ENCODE results near the gene LDB3. TPM values are rescaled to one million over a fixed set of nuclear protein-coding genes. Genes with fewer than 3 reads are reported as not detected.
A peak's percentile ranks its signal among the peaks of the same experiment; 100 is the strongest.

The LDB3 gene
- polyA plus RNA-seq, 1 donor (not counting 4 experiments of a cell fraction or from before 2014, with no cell fraction given): 0.01 TPM

- H2AFZ ChIP-seq (ENCODE audit: control insufficient read depth, low read length): no peak overlapping the region
- DNase-seq (ENCODE audit: low read depth, low spot score) (no peak), FAIRE-seq (peak; percentile 44)
- TF ChIP-seq EZH2 (IDR thresholded peaks at IDR 0.05; ENCODE audit: low read length): no peak
- TF ChIP-seq, protein P1, sequence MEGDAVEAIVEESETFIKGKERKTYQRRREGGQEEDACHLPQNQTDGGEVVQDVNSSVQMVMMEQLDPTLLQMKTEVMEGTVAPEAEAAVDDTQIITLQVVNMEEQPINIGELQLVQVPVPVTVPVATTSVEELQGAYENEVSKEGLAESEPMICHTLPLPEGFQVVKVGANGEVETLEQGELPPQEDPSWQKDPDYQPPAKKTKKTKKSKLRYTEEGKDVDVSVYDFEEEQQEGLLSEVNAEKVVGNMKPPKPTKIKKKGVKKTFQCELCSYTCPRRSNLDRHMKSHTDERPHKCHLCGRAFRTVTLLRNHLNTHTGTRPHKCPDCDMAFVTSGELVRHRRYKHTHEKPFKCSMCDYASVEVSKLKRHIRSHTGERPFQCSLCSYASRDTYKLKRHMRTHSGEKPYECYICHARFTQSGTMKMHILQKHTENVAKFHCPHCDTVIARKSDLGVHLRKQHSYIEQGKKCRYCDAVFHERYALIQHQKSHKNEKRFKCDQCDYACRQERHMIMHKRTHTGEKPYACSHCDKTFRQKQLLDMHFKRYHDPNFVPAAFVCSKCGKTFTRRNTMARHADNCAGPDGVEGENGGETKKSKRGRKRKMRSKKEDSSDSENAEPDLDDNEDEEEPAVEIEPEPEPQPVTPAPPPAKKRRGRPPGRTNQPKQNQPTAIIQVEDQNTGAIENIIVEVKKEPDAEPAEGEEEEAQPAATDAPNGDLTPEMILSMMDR (optimal IDR thresholded peaks at IDR 0.05 in 1 of 3, IDR thresholded peaks at IDR 0.05 in 1 of 3, conservative IDR thresholded peaks at IDR 0.05 in 1 of 3; ENCODE audit: extremely low read depth in 1 of 3, insufficient read depth in 2 of 3, low read length in 3 of 3): no peak
- dilution Hi-C loops (cut with MboI; ENCODE audit: extremely low pct_ligation_motif_present, low sequenced_read_pairs): no loop called here
- H3K4me1 ChIP-seq (ENCODE audit: control insufficient read depth, extremely low read depth, insufficient read depth, low read length): peaks cover 12% of the 10 kb centered on the region
- no peaks in the 10 kb centered on the region for H3K27me3 ChIP-seq (ENCODE audit: control insufficient read depth, extremely low read depth, insufficient read depth, low read length)
- no peak overlapping the region for H3K9ac ChIP-seq (ENCODE audit: control insufficient read depth, extremely low read depth, insufficient read depth, low read length)
- no peak overlapping the region for H3K4me3 ChIP-seq (ENCODE audit: control insufficient read depth in 2 of 3, extremely low read depth in 1 of 3, insufficient read depth in 2 of 3, low read depth in 1 of 3, low read length in 3 of 3)
- H4K20me1 ChIP-seq (ENCODE audit: control insufficient read depth, extremely low read depth, insufficient read depth, low read length): no peaks in the 10 kb centered on the region
- no peak overlapping the region for H3K4me2 ChIP-seq (ENCODE audit: control insufficient read depth, extremely low read depth, insufficient read depth, low read depth, low read length)
- H3K79me2 ChIP-seq (ENCODE audit: control insufficient read depth, insufficient read depth, low read length): no peaks in the 10 kb centered on the region
- H3K36me3 ChIP-seq (ENCODE audit: control insufficient read depth in 2 of 2, extremely low read depth in 1 of 2, insufficient read depth in 2 of 2, low read length in 2 of 2): no peaks in the 10 kb centered on the region
- H3K9me1 ChIP-seq (ENCODE audit: control insufficient read depth, extremely low read depth, insufficient read depth, low read length): no peaks in the 10 kb centered on the region
- H3K27ac ChIP-seq (ENCODE audit: control insufficient read depth, insufficient read depth, low read length): no peak overlapping the region
- no peaks in the 10 kb centered on the region for H3K9me3 ChIP-seq (ENCODE audit: control insufficient read depth, low read depth, low read length)
Observed at GRCh38 chr10:86630079-86630478, 38.2 kb upstream of the LDB3 start.

DNA sequence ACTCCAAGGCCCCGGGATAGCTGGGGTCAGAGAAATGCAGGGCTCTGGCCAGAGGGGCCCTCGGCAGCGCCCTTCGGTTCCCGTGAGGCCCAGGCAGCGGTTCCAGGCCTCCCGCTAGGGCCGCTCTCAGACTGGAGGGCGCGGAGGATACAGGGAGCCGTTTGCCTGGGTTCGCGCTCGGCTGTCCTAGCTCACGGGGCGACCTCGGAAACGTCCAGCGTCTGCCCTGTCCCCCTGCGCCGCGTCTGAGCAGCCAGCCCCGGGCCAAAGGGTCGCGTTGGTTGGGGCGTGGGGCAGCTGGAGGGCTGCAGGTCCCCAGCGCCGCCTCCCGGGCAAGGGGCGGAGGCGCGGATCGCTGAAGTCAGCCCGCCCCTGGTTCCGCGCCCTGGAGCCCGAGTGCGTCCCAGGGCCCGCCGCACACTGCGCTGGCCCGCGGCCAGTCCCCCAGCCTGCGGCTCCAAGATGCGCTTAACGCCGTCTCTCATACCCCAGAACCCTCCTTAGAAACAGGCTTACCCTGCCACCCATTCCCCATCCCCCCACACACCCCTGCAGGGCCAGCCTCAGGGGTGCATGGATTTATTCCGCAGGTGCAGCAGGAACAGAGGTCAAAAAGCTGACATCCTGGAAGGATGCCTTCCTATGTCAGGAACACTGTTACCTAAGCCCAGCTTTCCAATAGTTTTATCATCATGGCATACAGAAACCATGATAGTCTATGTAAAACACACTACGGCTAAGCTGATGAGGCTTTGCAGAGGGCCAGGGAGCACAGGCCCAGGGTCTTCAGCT lies 36.1 kb upstream of the LDB3 start:
- dilution Hi-C loops (cut with MboI; ENCODE audit: extremely low pct_ligation_motif_present, low sequenced_read_pairs): no loop called here
- TF ChIP-seq EZH2 (IDR thresholded peaks at IDR 0.05; ENCODE audit: low read length): no peak
- TF ChIP-seq, protein P1 (optimal IDR thresholded peaks at IDR 0.05 in 1 of 3, IDR thresholded peaks at IDR 0.05 in 1 of 3, conservative IDR thresholded peaks at IDR 0.05 in 1 of 3; ENCODE audit: extremely low read depth in 1 of 3, insufficient read depth in 2 of 3, low read length in 3 of 3): peak in 2 of 3 experiments; percentile 33 to 39
- no peaks in the 10 kb centered on the region for H3K9me3 ChIP-seq (ENCODE audit: control insufficient read depth, low read depth, low read length)
- DNase-seq (ENCODE audit: low read depth, low spot score) (no peak), FAIRE-seq (no peak)
- H3K79me2 ChIP-seq (ENCODE audit: control insufficient read depth, insufficient read depth, low read length): no peaks in the 10 kb centered on the region
- no peaks in the 10 kb centered on the region for H4K20me1 ChIP-seq (ENCODE audit: control insufficient read depth, extremely low read depth, insufficient read depth, low read length)
- peak overlapping the region; percentile 82 for H2AFZ ChIP-seq (ENCODE audit: control insufficient read depth, low read length)
- H3K27me3 ChIP-seq (ENCODE audit: control insufficient read depth, extremely low read depth, insufficient read depth, low read length): no peaks in the 10 kb centered on the region
- no peaks in the 10 kb centered on the region for H3K9me1 ChIP-seq (ENCODE audit: control insufficient read depth, extremely low read depth, insufficient read depth, low read length)
- no peak overlapping the region for H3K27ac ChIP-seq (ENCODE audit: control insufficient read depth, insufficient read depth, low read length)
- peak overlapping the region; percentile 20 for H3K9ac ChIP-seq (ENCODE audit: control insufficient read depth, extremely low read depth, insufficient read depth, low read length)
- H3K36me3 ChIP-seq (ENCODE audit: control insufficient read depth in 2 of 2, extremely low read depth in 1 of 2, insufficient read depth in 2 of 2, low read length in 2 of 2): no peaks in the 10 kb centered on the region
- peak overlapping the region; percentile 74 for H3K4me2 ChIP-seq (ENCODE audit: control insufficient read depth, extremely low read depth, insufficient read depth, low read depth, low read length)
- peak overlapping the region; percentile 12 to 41 (median 27) for H3K4me3 ChIP-seq (ENCODE audit: control insufficient read depth in 2 of 3, extremely low read depth in 1 of 3, insufficient read depth in 2 of 3, low read depth in 1 of 3, low read length in 3 of 3)
- peaks cover 21% of the 10 kb centered on the region for H3K4me1 ChIP-seq (ENCODE audit: control insufficient read depth, extremely low read depth, insufficient read depth, low read length)

All from keratinocyte (primary cell).